Measurements from ENCODE around the gene COL5A1. TPM values are rescaled to one million over a fixed set of nuclear protein-coding genes. Genes with fewer than 3 reads are reported as not detected.

Gene COL5A1
- total RNA-seq, 4 donors from 2014 or later, result 4.8 to 16.5 (median 9.4) TPM

DNA sequence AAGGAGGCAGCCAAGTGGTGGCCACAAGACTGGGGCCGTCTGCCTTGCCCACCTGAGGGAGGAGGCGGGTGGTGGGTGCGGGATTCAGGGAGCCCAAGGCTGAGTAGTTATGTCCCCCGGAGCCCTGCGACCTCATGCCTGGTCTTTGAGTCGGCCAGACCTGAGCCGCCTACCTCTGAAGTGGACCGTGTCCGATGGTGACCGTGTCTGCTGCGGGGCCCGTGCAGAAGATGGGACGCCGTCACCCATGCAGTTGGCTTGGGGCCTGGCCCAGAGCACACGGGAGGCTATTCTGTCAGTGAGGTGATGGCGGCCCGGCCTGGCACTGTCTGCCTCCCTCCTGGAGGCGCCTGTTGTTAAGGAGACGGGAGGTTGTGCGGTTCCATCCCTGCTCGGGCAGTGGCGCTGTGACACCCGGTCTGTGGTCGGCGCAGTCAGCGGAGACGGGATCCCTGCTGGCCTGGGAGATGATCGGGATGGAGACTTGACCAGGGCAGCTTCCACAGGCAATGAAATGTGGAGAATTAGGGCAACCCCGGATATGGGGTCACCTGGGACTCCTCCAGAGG, 176.5 kb downstream of the COL5A1 start:
- H3K27ac ChIP-seq, result no peak overlapping the region
- intact Hi-C loops (cut with DNase I), result no loop called here
- no peak overlapping the region for H3K4me3 ChIP-seq (replicated peaks in 1 of 3)
- no peaks in the 10 kb centered on the region for H3K27me3 ChIP-seq
- no peaks in the 10 kb centered on the region for H3K36me3 ChIP-seq
- DNase-seq, result no peak
- H3K9me3 ChIP-seq, result no peaks in the 10 kb centered on the region
- 95 to 100% methylated on average over 7 to 27 of the region's 29 CpGs for WGBS, 2 donors
- H3K4me1 ChIP-seq, result no peaks in the 10 kb centered on the region
- TF ChIP-seq POLR2A (IDR thresholded peaks at IDR 0.05) (no peak), CTCF (IDR thresholded peaks at IDR 0.05) (no peak)

GRCh38 chr9:134818591-134818990, 177.0 kb downstream of the COL5A1 start:
- TF ChIP-seq CTCF (IDR thresholded peaks at IDR 0.05) (no peak), POLR2A (IDR thresholded peaks at IDR 0.05) (no peak)

GRCh38 chr9:134820901-134821300, 179.3 kb downstream of the COL5A1 start:
- Histone ChIP-seq H3K36me3 (no peaks in the 10 kb centered on the region), H3K27ac (no peak overlapping the region), H3K9me3 (no peaks in the 10 kb centered on the region), H3K27me3 (no peaks in the 10 kb centered on the region), H3K4me1 (no peaks in the 10 kb centered on the region), H3K4me3 (replicated peaks in 1 of 3) (no peak overlapping the region)
- intact Hi-C loops (cut with DNase I), result no loop called here
- 89 to 92% methylated on average over 8 to 10 of the region's 13 CpGs for WGBS, 2 donors
- TF ChIP-seq POLR2A (IDR thresholded peaks at IDR 0.05) (no peak), CTCF (IDR thresholded peaks at IDR 0.05) (no peak)
- DNase-seq, result no peak

More at GRCh38 chr9:134818591-134818990, 177.0 kb downstream of the COL5A1 start:
- intact Hi-C loops (cut with DNase I), result no loop called here
- Histone ChIP-seq H3K36me3 (no peaks in the 10 kb centered on the region), H3K27ac (no peak overlapping the region), H3K9me3 (no peaks in the 10 kb centered on the region), H3K27me3 (no peaks in the 10 kb centered on the region), H3K4me3 (replicated peaks in 1 of 3) (no peak overlapping the region), H3K4me1 (no peaks in the 10 kb centered on the region)
- DNase-seq, result no peak
- WGBS, 2 donors, result 100% methylated on average over 2 of the region's 16 CpGs; no CpG with 5 or more reads in 1 of the 2 donors

DNA sequence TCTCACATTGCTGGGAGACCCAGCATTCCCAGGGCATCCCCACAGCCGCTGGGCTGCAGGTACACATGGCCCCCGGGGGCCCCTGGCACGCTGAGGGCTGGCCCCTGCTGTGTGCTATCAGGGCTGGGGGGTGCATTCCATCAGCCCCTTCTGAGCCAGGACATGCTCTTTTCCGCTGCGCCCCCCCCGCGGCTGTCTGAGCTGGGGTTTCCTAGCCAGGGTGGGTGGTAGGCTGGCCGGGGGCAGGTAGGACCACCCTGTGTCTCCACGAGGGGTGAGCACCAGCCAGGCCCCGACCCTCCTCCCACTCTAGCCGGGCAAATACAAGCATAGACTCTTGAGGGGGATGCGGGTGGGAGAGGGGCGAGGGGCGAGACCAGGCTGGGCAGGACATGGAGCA, 180.9 kb downstream of the COL5A1 start:
- intact Hi-C loops (cut with DNase I), result no loop called here
- TF ChIP-seq CTCF (IDR thresholded peaks at IDR 0.05), result no peak
- no peak for TF ChIP-seq POLR2A (IDR thresholded peaks at IDR 0.05)
- H3K4me3 ChIP-seq (replicated peaks in 1 of 3), result no peak overlapping the region
- no peaks in the 10 kb centered on the region for H3K27me3 ChIP-seq
- H3K4me1 ChIP-seq, result no peaks in the 10 kb centered on the region
- no peaks in the 10 kb centered on the region for H3K9me3 ChIP-seq
- WGBS, 2 donors, result 73 to 79% methylated on average over 8 to 11 of the region's 14 CpGs
- H3K27ac ChIP-seq, result no peak overlapping the region
- DNase-seq, result no peak
- no peaks in the 10 kb centered on the region for H3K36me3 ChIP-seq

DNA sequence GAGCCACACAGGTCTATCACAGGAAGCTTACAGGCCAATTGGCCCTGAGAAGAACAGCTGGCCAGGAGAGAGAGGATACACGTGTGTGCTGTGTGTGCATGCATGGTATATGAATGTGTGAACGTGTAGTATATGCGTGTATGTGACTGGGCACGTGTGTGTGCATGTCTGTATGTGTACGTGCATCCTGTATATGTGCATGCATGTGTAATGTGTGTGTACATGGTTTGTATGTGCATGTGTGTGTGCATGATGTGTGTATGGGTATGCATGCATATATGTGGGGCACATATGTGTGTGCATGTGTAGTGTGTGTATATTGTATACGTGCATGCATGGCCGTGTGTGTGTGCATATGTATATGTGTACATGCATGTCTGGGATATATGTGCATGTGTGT, 182.0 kb downstream of the COL5A1 start:
- H3K4me1 ChIP-seq, result no peaks in the 10 kb centered on the region
- WGBS, 2 donors, result 92 to 97% methylated on average over 7 of the region's 7 CpGs
- intact Hi-C loops (cut with DNase I), result no loop called here
- no peak overlapping the region for H3K27ac ChIP-seq
- TF ChIP-seq POLR2A (IDR thresholded peaks at IDR 0.05) (no peak), CTCF (IDR thresholded peaks at IDR 0.05) (no peak)
- no peaks in the 10 kb centered on the region for H3K9me3 ChIP-seq
- no peak overlapping the region for H3K4me3 ChIP-seq (replicated peaks in 1 of 3)
- H3K27me3 ChIP-seq, result no peaks in the 10 kb centered on the region
- H3K36me3 ChIP-seq, result no peaks in the 10 kb centered on the region
- no peak for DNase-seq
